HAP-1 (cell line): ENCODE data around the gene TAF1B.
A peak's percentile ranks its signal among the peaks of the same experiment; 100 is the strongest.
"Not testable (repeated sequence)": the region's sequence is repeated elsewhere in the genome, so short reads cannot be mapped to it uniquely, and the experiment has no call there.

Experiments used
- DNase-seq, 2 experiments: peaks; one replicate each; pipeline ENCODE4 v3.0.0-alpha.2; 2016 to 2020; ENCODE audit warnings: low spot score in 2 of 2
- H3K27me3 ChIP-seq: fragments of 250-450 bp; sonication (Bioruptor Pico); 2 replicates; pipeline ENCODE4 v1.5.1; 2020; ENCODE audit warnings: low read depth, mild to moderate bottlenecking, moderate library complexity
- H3K36me3 ChIP-seq: fragments of 250-450 bp; sonication (Bioruptor Pico); replicated peaks from 2 replicates; pipeline ENCODE4 v1.5.1; 2020; ENCODE audit warnings: mild to moderate bottlenecking
- H3K4me1 ChIP-seq: fragments of 250-450 bp; sonication (Bioruptor Pico); 2 replicates; pipeline ENCODE4 v1.5.1; 2020; ENCODE audit warnings: mild to moderate bottlenecking
- H3K4me3 ChIP-seq: fragments of 250-450 bp; sonication (Bioruptor Pico); 2 replicates; pipeline ENCODE4 v1.5.1; 2020; ENCODE audit warnings: mild to moderate bottlenecking, moderate library complexity
- H3K9me3 ChIP-seq: fragments of 250-450 bp; sonication (Bioruptor Pico); 2 replicates; pipeline ENCODE4 v1.5.1; 2020; ENCODE audit warnings: mild to moderate bottlenecking, moderate library complexity
- in situ Hi-C: fragments of 300-500 bp; cut with MboI; formaldehyde crosslinking; loops from 3 replicates; pipeline ENCODE4 v1.14.3; 2020; ENCODE audit warnings: low sequenced_read_pairs, inconsistent platforms, mixed read lengths

The TAF1B gene

DNA sequence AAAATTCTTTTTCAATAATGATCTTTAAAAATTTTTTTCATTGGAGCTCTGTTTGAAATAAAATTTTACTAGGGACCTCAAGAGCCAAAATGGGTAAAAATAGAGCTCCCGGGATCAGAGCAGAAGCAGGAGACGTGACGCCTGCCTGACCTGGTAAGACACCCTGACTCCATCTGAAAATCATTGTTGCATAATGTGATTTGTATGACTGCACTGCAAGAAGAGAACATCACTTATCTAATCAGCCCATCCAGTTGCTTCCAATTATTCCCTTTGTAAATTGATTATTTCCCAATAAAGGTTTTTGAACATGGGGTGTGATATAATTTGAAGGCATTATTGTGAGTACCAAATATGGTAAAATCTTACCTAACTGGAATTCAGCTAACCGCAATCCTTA is 17.1 kb upstream of the TAF1B start:
- H3K36me3 ChIP-seq, result no peaks in the 10 kb centered on the region
- H3K27me3 ChIP-seq, result peaks cover 9% of the 10 kb centered on the region
- H3K4me3 ChIP-seq, result no peak overlapping the region
- H3K9me3 ChIP-seq, result no peaks in the 10 kb centered on the region
- in situ Hi-C loops, result loop anchor here (25.0 kb wide), 1 partner anchor 136 kb away; the partner anchor contains the start of gene GRHL1
- H3K4me1 ChIP-seq, result 0 out of 2 replicates have a peak, but pooled peaks cover 4% of the 10 kb centered on the region
- no peak for DNase-seq

DNA sequence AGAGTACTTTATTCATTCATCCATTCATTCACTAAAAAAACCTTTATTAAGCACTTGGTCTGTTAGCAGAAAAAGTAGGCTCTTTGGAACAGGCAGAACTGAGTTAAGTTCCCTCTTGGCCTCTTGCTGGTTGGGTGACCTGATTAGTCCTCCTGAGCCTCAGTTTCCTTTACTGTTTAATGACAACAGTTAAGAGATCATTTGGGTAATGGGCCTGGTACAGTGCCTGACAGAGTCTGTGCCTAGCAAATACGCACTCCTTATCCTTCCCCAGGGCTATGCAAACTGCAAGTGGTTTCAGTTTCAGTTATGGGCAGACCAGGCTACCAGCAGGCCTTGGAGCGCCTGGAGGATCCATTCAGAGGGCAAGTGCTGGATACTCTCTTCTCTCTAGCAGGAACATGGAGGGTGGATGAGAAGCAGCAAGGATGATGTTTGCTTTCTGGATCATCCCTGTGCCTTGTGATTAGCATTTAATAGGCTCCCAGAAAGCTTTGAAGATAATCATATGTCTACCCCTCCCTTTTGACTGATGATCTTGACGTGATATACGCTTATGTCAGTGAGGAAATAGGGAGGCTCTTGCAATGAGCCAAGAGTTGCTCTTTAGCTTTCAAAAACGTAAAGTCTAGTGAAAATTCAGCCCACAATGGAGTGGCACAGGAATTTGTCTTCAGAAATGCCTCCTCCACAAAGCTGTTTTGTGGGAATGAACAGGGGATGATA is 12.4 kb upstream of the TAF1B start:
- in situ Hi-C loops, result loop anchor here (25.0 kb wide), 1 partner anchor 131 kb away; the partner anchor contains the start of gene GRHL1
- Histone ChIP-seq H3K9me3 (no peaks in the 10 kb centered on the region), H3K4me3 (no peak overlapping the region)

DNA sequence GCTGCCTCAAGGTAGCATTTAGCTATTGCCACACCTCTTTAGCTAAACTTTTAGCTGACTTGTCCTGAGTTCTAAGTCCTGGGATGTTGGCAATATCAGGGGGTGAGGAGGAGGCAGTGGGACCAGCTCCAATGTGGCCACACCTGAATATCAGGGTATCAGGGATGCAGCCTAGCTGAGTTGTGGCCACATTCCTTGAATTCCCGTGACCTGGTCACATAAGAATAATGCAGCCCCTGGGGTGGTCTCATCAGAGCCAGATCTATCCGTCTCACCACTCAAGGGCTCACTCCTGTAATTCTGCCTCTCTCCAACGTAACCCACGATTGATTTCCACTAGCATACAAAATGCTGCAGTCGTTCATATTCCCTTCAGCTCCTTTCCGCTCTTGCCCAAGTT is 11.6 kb upstream of the TAF1B start:
- H3K36me3 ChIP-seq, result no peaks in the 10 kb centered on the region
- no peaks in the 10 kb centered on the region for H3K9me3 ChIP-seq
- in situ Hi-C loops, result loop anchor here (25.0 kb wide), 1 partner anchor 131 kb away; the partner anchor contains the start of gene GRHL1
- no peak for DNase-seq
- H3K27me3 ChIP-seq, result peaks cover 9% of the 10 kb centered on the region
- 0 out of 2 replicates have a peak, but pooled peaks cover 4% of the 10 kb centered on the region for H3K4me1 ChIP-seq
- H3K4me3 ChIP-seq, result no peak overlapping the region

More for the DNA sequence above, 12.4 kb upstream of the TAF1B start:
- H3K4me1 ChIP-seq, result 0 out of 2 replicates have a peak, but pooled peaks cover 4% of the 10 kb centered on the region
- H3K27me3 ChIP-seq, result peaks cover 9% of the 10 kb centered on the region
- no peaks in the 10 kb centered on the region for H3K36me3 ChIP-seq
- no peak for DNase-seq

DNA sequence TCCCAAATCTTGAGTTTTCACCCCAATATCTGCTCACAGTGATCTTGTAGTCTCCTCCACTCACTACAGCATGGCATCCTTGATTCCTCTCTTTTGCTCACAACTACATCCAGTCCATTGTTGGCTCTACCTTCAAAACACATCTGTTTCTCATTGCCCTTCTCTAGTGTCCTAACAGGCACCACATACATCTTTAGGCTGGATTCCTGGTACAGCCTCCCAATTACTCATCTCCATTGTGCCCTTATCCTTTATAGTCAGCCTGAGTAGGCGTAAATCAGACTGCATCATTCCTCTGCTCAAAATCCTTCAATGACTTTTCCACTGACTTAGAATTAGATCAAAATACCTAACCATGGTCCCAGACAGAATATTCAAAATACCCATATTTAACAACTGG is 10.7 kb upstream of the TAF1B start:
- H3K4me1 ChIP-seq, result 0 out of 2 replicates have a peak, but pooled peaks cover 4% of the 10 kb centered on the region
- DNase-seq, result no peak
- H3K9me3 ChIP-seq, result no peaks in the 10 kb centered on the region
- H3K36me3 ChIP-seq, result no peaks in the 10 kb centered on the region
- H3K27me3 ChIP-seq, result peaks cover 9% of the 10 kb centered on the region
- no peak overlapping the region for H3K4me3 ChIP-seq
- in situ Hi-C loops, result loop anchor here (25.0 kb wide), 1 partner anchor 130 kb away; the partner anchor contains the start of gene GRHL1

DNA sequence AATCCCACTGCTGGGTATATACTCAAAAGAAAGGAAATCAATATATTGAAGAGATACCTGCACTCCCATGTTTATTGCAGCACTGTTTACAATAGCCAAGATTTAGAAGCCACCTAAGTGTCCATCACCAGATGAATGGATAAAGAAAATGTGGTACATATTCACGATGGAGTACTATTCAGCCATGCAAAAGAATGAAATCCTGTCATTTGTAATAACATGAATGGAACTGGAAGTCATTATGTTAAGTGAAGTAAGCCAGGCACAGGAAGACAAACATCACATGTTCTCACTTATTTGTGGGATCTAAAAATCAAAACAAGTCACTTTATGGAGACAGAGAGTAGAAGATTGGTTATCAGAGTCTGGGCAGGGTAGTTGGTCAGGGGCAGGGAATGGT is 8.2 kb upstream of the TAF1B start:
- not testable (repeated sequence) for H3K27me3 ChIP-seq, H3K4me3 ChIP-seq, DNase-seq, H3K4me1 ChIP-seq, H3K9me3 ChIP-seq, H3K36me3 ChIP-seq
- in situ Hi-C loops, result loop anchor here (25.0 kb wide), 1 partner anchor 127 kb away; the partner anchor contains the start of gene GRHL1

DNA sequence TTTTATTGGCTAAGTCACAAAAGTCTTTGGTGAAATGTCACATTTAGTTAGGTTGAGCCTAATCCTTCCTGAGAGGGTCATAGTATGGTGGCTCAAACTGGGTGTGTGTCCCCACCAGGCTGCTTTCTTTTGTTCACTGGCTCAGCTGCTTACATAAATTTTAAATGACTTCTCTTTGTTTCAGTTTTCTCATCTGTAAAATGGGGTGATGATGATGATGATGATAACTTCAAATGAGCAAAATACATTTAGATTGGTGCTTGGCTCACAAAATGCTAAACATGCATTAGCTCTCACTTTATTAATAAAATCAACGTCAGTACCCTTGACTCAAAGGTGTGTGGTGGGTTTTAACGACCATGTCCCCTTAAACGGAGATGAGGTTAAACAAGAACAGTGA is 7.2 kb upstream of the TAF1B start:
- no peak for DNase-seq
- in situ Hi-C loops, result loop anchor here (25.0 kb wide), 1 partner anchor 126 kb away; the partner anchor contains the start of gene GRHL1
- Histone ChIP-seq H3K4me1 (no peaks in the 10 kb centered on the region), H3K9me3 (no peaks in the 10 kb centered on the region), H3K27me3 (no peaks in the 10 kb centered on the region; the same call in 1 of the 2 replicates), H3K4me3 (no peak overlapping the region), H3K36me3 (no peaks in the 10 kb centered on the region)

DNA sequence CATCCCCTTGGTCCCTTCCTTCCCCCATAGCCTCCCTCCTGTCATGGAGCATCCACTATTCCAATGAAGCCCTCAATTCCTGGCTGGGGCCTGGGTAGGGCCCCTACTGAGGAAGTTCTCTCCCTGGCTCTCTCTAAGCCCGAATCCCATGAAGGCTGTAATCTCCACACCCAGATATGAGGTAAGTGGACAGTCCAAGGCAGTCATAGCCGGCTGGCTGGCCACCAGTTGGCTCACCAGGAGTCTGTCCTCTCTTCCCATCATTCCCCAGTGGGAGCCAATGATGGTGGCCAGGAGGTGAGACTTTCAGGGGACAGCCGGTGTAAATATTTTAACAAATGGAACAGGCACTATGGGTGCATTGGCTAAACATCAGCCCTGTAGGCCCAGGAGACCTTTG is 6.8 kb upstream of the TAF1B start:
- Histone ChIP-seq H3K4me3 (no peak overlapping the region), H3K4me1 (no peaks in the 10 kb centered on the region), H3K36me3 (no peaks in the 10 kb centered on the region), H3K9me3 (no peaks in the 10 kb centered on the region), H3K27me3 (no peaks in the 10 kb centered on the region; the same call in 1 of the 2 replicates)
- DNase-seq, result no peak
- in situ Hi-C loops, result loop anchor here (25.0 kb wide), 1 partner anchor 126 kb away; the partner anchor contains the start of gene GRHL1

DNA sequence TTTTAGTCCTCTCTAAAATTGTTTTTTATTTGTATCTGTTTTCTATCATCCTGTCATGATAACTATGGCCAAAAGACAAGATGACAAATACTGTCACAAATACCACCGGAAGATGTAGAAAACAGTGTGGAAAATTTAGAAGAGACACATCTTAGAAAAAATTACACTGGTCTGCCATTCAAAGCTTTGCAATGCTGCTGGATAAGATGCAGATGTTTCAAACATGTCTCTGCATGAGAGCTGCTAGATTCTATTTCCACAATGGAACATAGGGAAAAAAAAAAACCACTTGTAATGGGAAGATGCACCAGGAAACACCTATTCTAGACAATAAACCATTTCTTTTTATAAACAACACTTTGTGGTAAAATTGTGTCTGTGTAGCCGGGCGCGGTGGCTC is 5.8 kb upstream of the TAF1B start:
- Histone ChIP-seq H3K4me3 (no peak overlapping the region), H3K9me3 (no peaks in the 10 kb centered on the region), H3K4me1 (no peaks in the 10 kb centered on the region), H3K36me3 (no peaks in the 10 kb centered on the region), H3K27me3 (no peaks in the 10 kb centered on the region; the same call in 1 of the 2 replicates)
- DNase-seq, result no peak
- in situ Hi-C loops, result loop anchor here (25.0 kb wide), 1 partner anchor 125 kb away; the partner anchor contains the start of gene GRHL1

DNA sequence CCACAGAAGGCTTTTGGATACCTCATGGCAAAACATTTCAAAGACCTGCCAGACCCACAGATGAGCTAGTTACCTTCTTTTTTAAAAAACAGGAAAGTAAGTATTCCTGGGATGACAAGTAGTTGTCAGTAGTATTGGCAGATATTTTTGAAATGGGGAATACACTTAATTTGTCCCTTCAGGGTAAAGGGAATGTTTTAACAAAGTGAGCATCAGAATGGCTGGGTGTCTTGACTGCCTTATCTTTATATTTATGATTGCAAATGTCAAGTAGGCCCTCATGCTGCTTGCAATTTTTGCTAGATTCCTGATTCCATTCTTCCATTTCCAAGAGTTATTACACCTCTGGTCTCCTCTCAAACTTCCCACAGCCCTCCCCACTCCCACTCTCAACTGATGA is 4.9 kb upstream of the TAF1B start:
- no peak overlapping the region for H3K4me3 ChIP-seq
- in situ Hi-C loops, result loop anchor here (25.0 kb wide), 1 partner anchor 124 kb away; the partner anchor contains the start of gene GRHL1
- H3K9me3 ChIP-seq, result no peaks in the 10 kb centered on the region
- DNase-seq, result no peak
- no peaks in the 10 kb centered on the region; the same call in 1 of the 2 replicates for H3K27me3 ChIP-seq
- no peaks in the 10 kb centered on the region for H3K4me1 ChIP-seq
- H3K36me3 ChIP-seq, result no peaks in the 10 kb centered on the region

DNA sequence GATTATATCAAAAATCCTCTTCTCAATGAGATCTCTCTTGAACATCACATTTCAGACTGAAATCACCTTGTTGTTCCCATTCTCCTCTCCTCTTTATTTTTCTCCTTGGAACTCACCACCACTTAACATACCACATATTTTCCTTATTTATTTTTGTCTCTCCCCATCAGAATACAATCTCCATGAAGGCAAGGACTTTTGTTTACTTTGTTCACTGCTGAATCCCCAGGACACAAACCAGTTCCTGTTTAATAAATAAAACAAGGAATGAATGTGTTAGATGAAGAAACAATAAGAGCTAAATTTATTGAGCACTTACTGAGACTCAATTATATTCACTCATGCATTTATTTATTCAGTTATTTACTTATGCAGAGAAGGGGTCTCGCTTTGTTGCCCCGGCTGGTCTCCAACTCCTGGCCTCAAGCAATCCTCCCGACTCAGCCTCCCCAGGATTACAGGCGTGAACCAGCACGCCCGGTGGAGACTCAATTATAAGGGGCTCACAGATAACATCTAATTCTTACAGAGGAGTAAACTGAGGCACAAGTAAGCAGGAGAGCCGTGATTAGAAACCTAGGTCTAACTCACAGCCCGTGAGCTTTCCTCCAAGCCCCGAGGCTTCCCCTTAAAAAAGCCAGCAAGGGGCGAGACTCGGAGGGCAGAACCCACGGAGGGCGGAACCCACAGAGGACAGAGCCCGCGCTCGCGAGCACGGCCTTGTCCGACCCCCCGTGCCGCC is 616 bp upstream of the TAF1B start:
- Histone ChIP-seq H3K4me1 (peaks cover 11% of the 10 kb centered on the region), H3K4me3 (peak overlapping the region; percentile 57), H3K9me3 (no peaks in the 10 kb centered on the region), H3K27me3 (no peaks in the 10 kb centered on the region), H3K36me3 (peaks cover 24% of the 10 kb centered on the region)
- in situ Hi-C loops, result loop anchor here (25.0 kb wide), 1 partner anchor 120 kb away; the partner anchor contains the start of gene GRHL1
- no peak for DNase-seq

DNA sequence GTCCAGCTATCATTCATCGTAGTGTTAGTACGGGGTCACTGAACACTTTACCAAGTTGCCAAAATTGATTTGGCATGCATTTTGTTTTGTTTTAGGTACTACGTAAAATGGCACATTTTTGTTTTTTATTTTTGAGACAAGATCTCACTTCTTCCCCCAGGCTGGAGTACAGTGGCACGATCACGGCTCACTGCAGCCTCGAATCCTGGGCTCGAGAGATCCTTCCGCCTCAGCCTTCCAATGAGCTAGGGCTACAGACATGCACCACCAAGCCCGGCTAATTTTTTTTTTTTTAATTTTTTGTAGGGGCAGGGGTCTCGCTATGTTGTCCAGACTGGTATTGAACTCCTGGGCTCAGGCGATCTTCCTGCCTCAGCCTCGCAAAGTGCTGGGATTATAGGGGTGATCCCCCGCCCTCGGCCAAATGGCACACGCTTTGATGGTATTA is 786 bp downstream of the TAF1B start:
- peaks cover 32% of the 10 kb centered on the region for H3K36me3 ChIP-seq
- no peaks in the 10 kb centered on the region for H3K27me3 ChIP-seq
- peak overlapping the region; percentile 57 for H3K4me3 ChIP-seq
- H3K9me3 ChIP-seq, result no peaks in the 10 kb centered on the region
- in situ Hi-C loops, result loop anchor here (25.0 kb wide), 1 partner anchor 118 kb away; the partner anchor contains the start of gene GRHL1
- peak in 1 of 2 experiments; percentile 37 for DNase-seq
- peaks cover 16% of the 10 kb centered on the region for H3K4me1 ChIP-seq

DNA sequence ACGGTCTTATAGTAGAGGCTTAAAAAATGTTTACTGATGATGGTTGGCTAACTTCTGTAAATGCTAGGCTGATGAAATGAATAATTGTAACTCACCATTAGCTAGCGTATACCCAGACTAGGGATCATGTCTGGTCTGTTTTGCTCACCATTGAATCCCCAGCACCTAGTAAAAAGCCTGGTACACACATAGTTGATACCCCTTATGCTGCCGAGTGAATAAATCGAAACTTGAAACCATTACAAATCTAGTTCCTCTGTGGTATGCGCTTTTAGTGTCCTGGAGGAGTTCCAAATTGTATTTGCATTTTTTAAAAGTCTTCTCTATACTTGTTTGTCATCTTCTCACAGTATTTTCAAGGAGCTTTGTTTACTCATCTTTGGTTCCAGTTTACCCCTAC is 1.3 kb downstream of the TAF1B start:
- H3K27me3 ChIP-seq, result no peaks in the 10 kb centered on the region
- H3K9me3 ChIP-seq, result no peaks in the 10 kb centered on the region
- peak overlapping the region; percentile 57 for H3K4me3 ChIP-seq
- H3K4me1 ChIP-seq, result peaks cover 21% of the 10 kb centered on the region
- in situ Hi-C loops, result loop anchor here (25.0 kb wide), 1 partner anchor 118 kb away; the partner anchor contains the start of gene GRHL1
- peaks cover 37% of the 10 kb centered on the region for H3K36me3 ChIP-seq
- no peak for DNase-seq

DNA sequence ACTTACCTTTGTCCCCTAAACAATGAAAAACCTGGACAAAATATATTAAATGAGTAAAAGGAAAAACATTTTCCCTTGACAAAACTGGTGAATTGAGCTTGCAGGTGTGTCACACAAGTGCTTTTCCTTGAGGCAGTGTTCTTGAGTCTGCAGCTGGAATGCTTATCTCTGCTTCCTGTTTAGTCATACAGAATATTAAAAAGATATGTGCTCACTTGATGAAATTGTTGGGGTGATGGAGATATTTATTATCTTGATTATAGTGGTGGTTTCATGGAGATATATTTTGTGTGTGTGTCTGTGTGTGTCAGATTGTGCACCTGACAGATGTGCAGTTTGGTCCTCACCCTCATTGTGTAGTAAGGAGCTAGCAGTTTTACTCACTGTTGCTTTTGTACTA is 3.3 kb downstream of the TAF1B start:
- H3K27me3 ChIP-seq, result no peaks in the 10 kb centered on the region
- H3K36me3 ChIP-seq, result peaks cover 55% of the 10 kb centered on the region
- no peak overlapping the region for H3K4me3 ChIP-seq
- in situ Hi-C loops, result loop anchor here (25.0 kb wide), 1 partner anchor 116 kb away; the partner anchor contains the start of gene GRHL1
- no peaks in the 10 kb centered on the region for H3K9me3 ChIP-seq
- H3K4me1 ChIP-seq, result peaks cover 23% of the 10 kb centered on the region
- DNase-seq, result no peak
